Endothelial cell of umbilical vein (primary cell): ENCODE data around the gene SLC45A1. TPM values are rescaled to one million over a fixed set of nuclear protein-coding genes. Genes with fewer than 3 reads are reported as not detected.

ENCODE experiments used
- BruUV-seq: library from RNA; stranded (reverse); fragments of 400-500 nt; replicated peaks from 2 replicates; lab custom pipeline; 2021; lab: Mats Ljungman, UMichigan
- CTCF ChIA-PET: fragments of 300-600, 350-600 bp; sonication (Branson Sonifier 250); formaldehyde crosslinking; loops from one replicate; lab custom pipeline; 2021; ENCODE audit warnings: antibody characterized with exemption, inconsistent platforms; lab: Charles Lee
- POLR2A ChIA-PET: fragments of 300-600, 350-600 bp; sonication (Branson Sonifier 250); formaldehyde crosslinking; loops from one replicate; lab custom pipeline; 2021; ENCODE audit warnings: antibody characterized with exemption, inconsistent platforms; lab: Charles Lee
- DNase-seq: peaks from one replicate; pipeline ENCODE4 v3.0.0-alpha.2; 2011; ENCODE audit warnings: low read depth, low spot score
- FAIRE-seq: peaks from 2 replicates; lab custom pipeline; 2011; peaks lifted over from hg19 to GRCh38; lab: Jason Lieb, UNC
- H2AFZ ChIP-seq: 2 replicates; pipeline ENCODE4 v1.6.0; 2012; ENCODE audit warnings: low read depth, low read length, control low read depth, inconsistent platforms
- H3K27ac ChIP-seq: 2 replicates; pipeline ENCODE4 v1.5.1; 2011; ENCODE audit warnings: low read depth, mild to moderate bottlenecking, control low read depth, low read length, moderate library complexity; ENCODE audit not compliant: insufficient read depth
- H3K27me3 ChIP-seq, 2 experiments: 2 replicates each; pipeline versions ENCODE4 v1.6.0 to v1.6.1; 2011; ENCODE audit warnings: low read length in 2 of 2, mixed read lengths in 1 of 2; ENCODE audit not compliant: control insufficient read depth in 2 of 2, insufficient read depth in 2 of 2
- H3K36me3 ChIP-seq, 2 experiments: 2 replicates in 1 of 2; 3 replicates in 1 of 2; pipeline ENCODE4 v1.5.1; 2011; ENCODE audit warnings: low read length in 2 of 2, mild to moderate bottlenecking in 1 of 2, moderate library complexity in 1 of 2; ENCODE audit not compliant: control insufficient read depth in 2 of 2, insufficient read depth in 2 of 2; ENCODE audit errors: extremely low read depth in 1 of 2
- H3K4me1 ChIP-seq: 3 replicates; pipeline ENCODE4 v1.5.1; 2011; ENCODE audit warnings: mild to moderate bottlenecking, low read length; ENCODE audit not compliant: control insufficient read depth, insufficient read depth; ENCODE audit errors: extremely low read depth
- H3K4me2 ChIP-seq: 2 replicates; pipeline ENCODE4 v1.6.1; 2011; ENCODE audit warnings: low read length, control low read depth, mixed read lengths; ENCODE audit not compliant: insufficient read depth
- H3K4me3 ChIP-seq, 3 experiments: fragments of 200-600 bp in 1 of 3; sonication (generic), shearing (Covaris generic) in 1 of 3; replicated peaks in 1 of 3; 2 replicates each; pipeline ENCODE4 v1.5.1; 2011 to 2016; ENCODE audit warnings: control low read depth in 3 of 3, low read length in 3 of 3, mild to moderate bottlenecking in 2 of 3, inconsistent platforms in 1 of 3, low read depth in 1 of 3, moderate library complexity in 1 of 3; ENCODE audit not compliant: insufficient read depth in 1 of 3
- H3K79me2 ChIP-seq: 2 replicates; pipeline ENCODE4 v1.6.0; 2012; ENCODE audit warnings: low read length, inconsistent platforms; ENCODE audit not compliant: control insufficient read depth, insufficient read depth
- H3K9ac ChIP-seq: replicated peaks from 2 replicates; pipeline ENCODE3; 2011; ENCODE audit warnings: low read length, control low read depth; ENCODE audit not compliant: insufficient read depth; ENCODE audit errors: extremely low read depth
- H3K9me1 ChIP-seq: replicated peaks from 3 replicates; pipeline ENCODE4 v1.6.0; 2011; ENCODE audit warnings: mild to moderate bottlenecking, low read length; ENCODE audit not compliant: control insufficient read depth, insufficient read depth; ENCODE audit errors: extremely low read depth
- H3K9me3 ChIP-seq: replicated peaks from 2 replicates; pipeline ENCODE4 v1.5.1; 2012; ENCODE audit warnings: low read length, inconsistent platforms; ENCODE audit not compliant: control insufficient read depth, insufficient read depth
- H4K20me1 ChIP-seq: replicated peaks from 2 replicates; pipeline ENCODE3; 2011; ENCODE audit warnings: mild to moderate bottlenecking, low read length; ENCODE audit not compliant: control insufficient read depth, insufficient read depth; ENCODE audit errors: extremely low read depth
- CTCF ChIP-seq, 2 donors: IDR thresholded peaks; 1 replicate in 1 of 2; 2 replicates in 1 of 2; pipeline ENCODE4 v1.5.1; 2011; ENCODE audit warnings: low read length in 2 of 2, mild to moderate bottlenecking in 2 of 2, moderate library complexity in 2 of 2, control low read depth in 1 of 2, inconsistent platforms in 1 of 2, low read depth in 1 of 2; ENCODE audit not compliant: insufficient read depth in 1 of 2; ENCODE audit errors: extremely low read depth in 1 of 2
- EZH2 ChIP-seq: IDR thresholded peaks from 2 replicates; pipeline ENCODE4 v1.6.1; 2012; ENCODE audit warnings: borderline replicate concordance, low read depth, mild to moderate bottlenecking, moderate library complexity, low read length, inconsistent platforms; ENCODE audit not compliant: severe bottlenecking
- FOS ChIP-seq: IDR thresholded peaks from 2 replicates; pipeline ENCODE4 v1.6.1; 2011; ENCODE audit warnings: mild to moderate bottlenecking, low read length, moderate library complexity, borderline replicate concordance; ENCODE audit not compliant: insufficient read depth
- GATA2 ChIP-seq: IDR thresholded peaks from 2 replicates; pipeline ENCODE4 v1.7.0; 2011; ENCODE audit warnings: low read depth, mild to moderate bottlenecking, moderate library complexity, mixed read lengths, low read length; ENCODE audit not compliant: insufficient read length, insufficient read depth
- JUN ChIP-seq: IDR thresholded peaks from 2 replicates; pipeline ENCODE4 v1.6.1; 2011; ENCODE audit warnings: borderline replicate concordance, low read depth; ENCODE audit not compliant: insufficient read length, insufficient read depth
- MAX ChIP-seq: IDR thresholded peaks from 2 replicates; pipeline ENCODE4 v1.6.1; 2011; ENCODE audit not compliant: insufficient read depth, insufficient read length
- MYC ChIP-seq: IDR thresholded peaks from one replicate; pipeline ENCODE4 v1.6.1; 2011; ENCODE audit warnings: mild to moderate bottlenecking, low read depth, low read length
- POLR2A ChIP-seq: IDR thresholded peaks from 2 replicates; pipeline ENCODE4 v1.6.1; 2012; ENCODE audit warnings: low read depth, mild to moderate bottlenecking, control low read depth, low read length
- POLR2AphosphoS5 ChIP-seq: IDR thresholded peaks from 2 replicates; pipeline ENCODE4 v1.6.1; 2012; ENCODE audit warnings: low read depth, mild to moderate bottlenecking, control low read depth, low read length, moderate library complexity; ENCODE audit not compliant: insufficient read depth
- dilution Hi-C: fragments of 300-500 bp; cut with MboI; formaldehyde crosslinking; loops from one replicate; pipeline ENCODE4 v1.15.0; 2019; ENCODE audit warnings: low sequenced_read_pairs; ENCODE audit not compliant: extremely low pct_ligation_motif_present
- intact Hi-C: fragments of 100-400 bp; cut with micrococcal nuclease; formaldehyde crosslinking; loops from one replicate; pipeline ENCODE4 v1.10.0; 2022
- polyA plus RNA-seq, 4 experiments: library from polyadenylated mRNA; depleted of rRNA in 3 of 4; stranded (reverse) in 3 of 4; unstranded in 1 of 4; fragments of >200 nt; gene quantifications; 2 replicates each; pipeline versions ENCODE4 v1.2.1 to v1.2.3, GENCODE V29; 2011 to 2012; ENCODE audit warnings: missing spikeins in 1 of 4
- total RNA-seq: library from RNA; stranded (reverse); gene quantifications from 2 replicates; pipeline ENCODE4 v1.2.3, GENCODE V29; 2021

Gene SLC45A1
- total and polyA plus RNA-seq, 2 donors (not counting 3 experiments of a cell fraction or from before 2014, with no cell fraction given): 1.3 to 1.4 TPM

- no peaks in the 10 kb centered on the region for H3K4me1 ChIP-seq
- no peak overlapping the region for H2AFZ ChIP-seq
- POLR2A ChIA-PET: interaction anchor here (0.7 kb wide), 1 partner anchor 275 kb away, joined by 3 read pairs; no protein-coding TSS in a partner anchor
- H3K9me3 ChIP-seq: no peaks in the 10 kb centered on the region
- no peak overlapping the region for H3K4me3 ChIP-seq
- no peaks in the 10 kb centered on the region for H4K20me1 ChIP-seq
- DNase-seq (no peak), FAIRE-seq (no peak)
- TF ChIP-seq CTCF (IDR thresholded peaks at IDR 0.05; ENCODE audit: extremely low read depth in 1 of 2, insufficient read depth in 1 of 2, low read depth in 1 of 2, low read length in 2 of 2): no peak
- no peak for TF ChIP-seq POLR2A
- TF ChIP-seq EZH2: no peak
- TF ChIP-seq POLR2AphosphoS5: no peak
- no peak for TF ChIP-seq MYC
- no peak for TF ChIP-seq MAX
- no peak for TF ChIP-seq JUN
- TF ChIP-seq FOS: no peak
- no peak for TF ChIP-seq GATA2
- dilution Hi-C loops: no loop called here
- H3K27ac ChIP-seq: no peak overlapping the region
- no peaks in the 10 kb centered on the region for H3K9me1 ChIP-seq
- no TSS peak for BruUV-seq
- CTCF ChIA-PET: interaction anchor here (0.7 to 2.2 kb wide), 6 partner anchors 9 to 319 kb away, joined by 3 to 10 read pairs (median 3); no protein-coding TSS in a partner anchor
- no peaks in the 10 kb centered on the region for H3K36me3 ChIP-seq
- H3K27me3 ChIP-seq: no peaks in the 10 kb centered on the region
- intact Hi-C loops: no loop called here
- H3K9ac ChIP-seq: no peak overlapping the region
- no peaks in the 10 kb centered on the region for H3K79me2 ChIP-seq
- H3K4me2 ChIP-seq: no peak overlapping the region
These were observed 23.7 kb upstream of the SLC45A1 start for GRCh38 chr1:8294170-8294697.
